ENCODE data around the gene NT5C.

Gene NT5C

GRCh38 chr17:75118307-75118706 is 13.2 kb downstream of the NT5C start:
- no peak for DNase-seq (ENCODE audit: extremely low read depth in 1 of 2, low read depth in 1 of 2)

GRCh38 chr17:75116737-75117136 is 14.8 kb downstream of the NT5C start:
- DNase-seq (ENCODE audit: extremely low read depth in 1 of 2, low read depth in 1 of 2): no peak

GRCh38 chr17:75115555-75115954 is 16.0 kb downstream of the NT5C start:
- DNase-seq (ENCODE audit: extremely low read depth in 1 of 2, low read depth in 1 of 2): no peak

DNA sequence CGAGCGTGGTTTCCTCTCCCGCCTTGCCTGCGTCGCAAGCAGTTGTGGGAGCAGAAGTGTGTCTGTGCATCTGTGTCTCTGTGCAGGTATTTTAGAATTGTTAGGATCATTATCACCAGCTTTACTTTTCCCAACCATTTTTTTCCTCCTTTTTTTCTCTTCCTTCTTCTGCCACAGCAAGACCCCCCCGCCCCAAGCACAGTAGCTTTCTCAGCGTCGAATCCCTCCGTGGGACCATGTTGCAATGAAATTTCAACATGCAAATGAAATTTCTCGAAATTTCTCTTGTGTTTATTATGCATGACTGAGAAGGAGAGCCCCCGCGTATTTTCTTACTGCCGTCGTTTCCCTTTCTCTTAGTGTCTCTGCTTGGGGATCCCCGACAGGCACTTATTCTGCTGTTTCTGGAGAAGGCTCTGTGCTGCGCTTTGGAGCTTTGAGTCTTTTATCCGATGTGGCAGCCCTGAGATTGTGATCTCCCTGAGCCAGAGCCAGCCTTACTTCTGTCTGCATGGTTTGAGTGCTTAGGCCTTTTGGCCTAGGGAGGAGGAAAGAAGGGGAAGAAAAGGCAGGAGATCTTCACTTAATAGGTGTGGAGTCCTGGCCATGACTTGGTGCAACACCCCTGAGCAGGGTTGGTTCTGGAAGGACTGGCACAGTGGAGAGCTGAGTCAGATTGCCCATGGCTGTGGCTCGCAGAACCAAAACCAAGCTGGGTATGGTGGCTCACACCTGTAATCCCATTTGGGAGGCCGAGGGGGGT is 16.8 kb downstream of the NT5C start:
- no peak for DNase-seq (ENCODE audit: extremely low read depth in 1 of 2, low read depth in 1 of 2)

DNA sequence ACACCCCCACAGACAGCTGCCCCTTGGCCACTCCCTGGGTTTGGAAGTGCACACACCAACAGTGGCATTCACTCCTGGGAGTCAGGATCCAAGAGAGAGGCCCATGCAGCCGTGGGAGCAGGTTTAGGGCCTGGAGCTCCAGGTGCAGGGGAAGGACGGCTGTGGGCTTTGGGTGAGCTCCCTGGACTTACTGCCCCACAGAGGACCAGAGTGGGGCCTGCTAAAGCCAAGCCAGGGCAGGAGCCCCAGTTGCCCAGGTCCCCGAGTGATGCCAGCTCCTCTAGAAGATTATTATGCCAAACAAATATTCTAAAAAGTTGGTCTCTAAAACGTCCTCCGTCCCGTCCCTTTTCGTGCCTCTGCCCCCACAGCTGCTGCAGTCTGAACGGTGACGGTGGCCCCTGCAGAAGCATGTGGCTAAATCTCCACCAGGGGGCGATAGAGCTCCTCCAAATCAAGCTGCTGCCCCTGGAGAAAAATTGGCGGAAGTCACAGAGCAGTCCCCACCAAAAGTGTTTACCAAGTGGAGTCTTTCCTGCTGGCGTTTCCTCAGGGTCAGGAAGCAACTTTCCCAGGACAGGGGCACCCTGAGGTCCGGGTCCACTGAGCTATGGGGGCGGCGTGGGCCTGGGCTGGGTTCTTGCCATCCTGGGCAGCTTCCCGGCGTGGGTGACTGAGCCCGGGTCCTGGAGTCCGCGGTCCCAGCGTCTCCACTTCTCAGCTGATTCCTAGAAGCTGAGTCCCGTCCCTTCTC is 17.6 kb downstream of the NT5C start:
- peak; percentile 64 to 86 for DNase-seq (ENCODE audit: extremely low read depth in 1 of 2, low read depth in 1 of 2)

- DNase-seq (ENCODE audit: extremely low read depth in 1 of 2, low read depth in 1 of 2): no peak
These were observed 19.7 kb downstream of the NT5C start for GRCh38 chr17:75111777-75112335.

DNA sequence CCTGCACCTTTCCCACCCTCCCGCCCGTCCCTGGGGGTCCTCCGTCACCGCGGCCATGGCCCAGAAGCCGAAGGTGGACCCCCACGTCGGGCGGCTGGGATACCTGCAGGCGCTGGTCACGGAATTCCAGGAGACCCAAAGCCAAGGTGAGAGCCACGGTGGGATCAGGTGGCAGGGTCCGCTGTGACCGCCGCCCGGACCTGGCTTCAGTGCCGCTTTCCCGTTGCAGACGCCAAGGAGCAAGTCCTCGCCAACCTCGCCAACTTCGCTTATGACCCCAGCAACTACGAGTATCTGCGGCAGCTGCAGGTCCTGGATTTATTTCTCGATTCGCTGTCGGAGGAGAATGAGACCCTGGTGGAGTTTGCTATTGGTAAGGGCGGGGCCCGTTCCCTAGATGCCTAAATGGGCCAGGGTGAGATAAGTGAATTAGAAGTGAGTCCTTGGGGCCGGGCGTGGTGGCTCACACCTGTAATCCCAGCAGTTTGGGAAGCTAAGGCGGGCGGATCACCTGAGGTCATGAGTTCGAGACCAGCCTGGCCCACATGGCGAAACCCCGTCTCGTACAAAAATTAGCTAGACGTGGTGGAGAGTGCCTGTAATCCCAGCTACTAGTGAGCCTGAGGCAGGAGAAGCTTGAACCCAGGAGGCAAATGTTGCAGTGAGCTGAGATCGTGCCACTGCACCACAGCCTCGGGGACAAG is 21.2 kb downstream of the NT5C start:
- no peak for DNase-seq (ENCODE audit: extremely low read depth in 1 of 2, low read depth in 1 of 2)

- DNase-seq (ENCODE audit: extremely low read depth in 1 of 2, low read depth in 1 of 2): peak; percentile 88
These were observed 21.9 kb downstream of the NT5C start, which contains the start of gene ARMC7 for GRCh38 chr17:75109407-75110233. Gene ARMC7 (plus strand): TSS chr17:75109969. CDS start chr17:75110289, 320 bp downstream.

DNA sequence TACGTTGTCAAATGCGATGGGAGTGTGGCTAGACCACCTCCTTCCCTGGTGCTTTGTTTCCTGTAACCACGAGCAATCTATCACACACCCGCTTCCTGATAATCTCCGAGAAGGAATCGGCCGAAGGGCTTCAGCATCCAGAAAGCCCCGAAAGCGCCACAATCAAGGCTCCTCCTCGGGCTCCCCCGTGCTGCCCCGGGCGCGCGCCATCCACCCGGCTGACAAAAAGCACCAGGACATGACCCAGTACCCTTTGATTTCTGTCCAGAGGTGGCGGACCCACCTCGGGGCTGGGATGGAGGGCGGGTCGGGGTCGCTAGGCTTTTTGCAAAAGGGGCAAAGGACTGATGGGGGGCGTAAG is 22.5 kb downstream of the NT5C start:
- DNase-seq (ENCODE audit: extremely low read depth in 1 of 2, low read depth in 1 of 2): no peak

DNA sequence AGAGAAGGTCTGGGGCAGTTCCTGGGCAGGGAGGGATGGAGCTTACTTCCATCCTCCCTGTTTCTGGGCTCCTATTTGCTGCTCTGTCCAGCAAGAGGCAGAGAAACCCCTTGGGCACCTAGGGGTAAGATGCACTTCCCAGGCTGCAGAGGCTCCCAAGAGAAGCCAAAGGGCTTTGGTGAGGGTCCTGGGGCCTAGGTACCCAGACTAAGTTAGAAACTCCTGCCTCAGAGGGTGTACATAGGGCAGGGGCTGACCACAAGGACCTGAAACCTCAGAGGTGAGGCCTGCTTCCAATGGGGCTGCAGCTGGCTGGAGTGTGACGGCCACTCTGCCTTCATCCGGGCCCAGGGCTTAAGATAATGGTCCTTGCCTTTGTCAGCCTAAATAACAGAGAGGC is 23.3 kb downstream of the NT5C start:
- no peak for DNase-seq (ENCODE audit: extremely low read depth in 1 of 2, low read depth in 1 of 2)

DNA sequence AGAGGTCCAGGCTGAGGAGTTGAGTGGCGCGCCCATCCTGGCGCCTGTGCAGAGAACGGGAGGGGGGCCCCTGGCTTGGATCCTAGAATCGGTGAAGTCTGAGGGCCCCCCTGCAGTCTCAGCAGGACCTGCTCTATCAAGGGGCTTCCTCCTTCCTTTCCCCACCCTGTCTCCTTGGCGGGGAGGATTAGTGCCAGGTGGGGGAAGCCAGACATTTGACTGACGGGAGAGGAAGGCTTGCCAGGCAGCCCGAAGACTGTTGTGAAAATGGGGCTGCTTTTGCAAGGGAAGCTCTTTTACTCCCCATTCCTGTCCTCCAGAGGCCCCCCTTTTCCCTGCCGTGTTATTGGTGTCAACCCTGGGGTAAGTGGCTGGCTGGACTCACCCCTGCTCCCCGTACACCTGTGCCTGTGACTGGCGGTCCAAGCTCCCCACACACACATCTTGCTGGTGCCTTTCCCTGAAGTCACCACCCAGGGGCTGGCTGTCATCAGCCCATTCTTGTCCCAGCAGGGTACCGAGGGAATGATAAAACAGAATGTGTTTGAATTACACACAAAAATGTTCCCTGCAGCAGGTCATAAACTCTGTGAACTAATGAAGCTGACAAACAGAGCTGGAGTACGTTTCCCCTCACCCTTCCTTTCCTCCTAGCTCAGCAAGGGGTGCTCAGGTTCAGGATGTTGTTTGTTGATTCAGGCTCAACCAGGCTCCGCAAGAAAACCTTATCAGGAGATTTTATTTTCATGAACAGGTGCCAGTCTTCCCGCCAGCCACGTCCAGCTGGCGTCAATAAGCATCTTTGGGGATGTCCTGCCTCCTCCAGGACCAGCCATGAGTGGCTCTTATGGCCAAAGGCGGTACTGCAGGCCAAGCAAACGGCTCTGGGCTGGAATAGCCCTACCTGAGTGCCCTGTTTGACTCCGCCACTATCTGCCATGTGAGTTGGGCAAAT is 26.1 kb downstream of the NT5C start:
- DNase-seq (ENCODE audit: extremely low read depth in 1 of 2, low read depth in 1 of 2): no peak

GRCh38 chr17:75103601-75104554 is 27.7 kb downstream of the NT5C start:
- no peak for DNase-seq (ENCODE audit: extremely low read depth in 1 of 2, low read depth in 1 of 2)

GRCh38 chr17:75102385-75102821 is 29.1 kb downstream of the NT5C start:
- no peak for DNase-seq (ENCODE audit: extremely low read depth in 1 of 2, low read depth in 1 of 2)

- DNase-seq (ENCODE audit: extremely low read depth in 1 of 2, low read depth in 1 of 2): no peak
These were observed 31.5 kb downstream of the NT5C start for GRCh38 chr17:75099881-75100595.

GRCh38 chr17:75098861-75099260 is 32.7 kb downstream of the NT5C start:
- no peak for DNase-seq (ENCODE audit: extremely low read depth in 1 of 2, low read depth in 1 of 2)

DNA sequence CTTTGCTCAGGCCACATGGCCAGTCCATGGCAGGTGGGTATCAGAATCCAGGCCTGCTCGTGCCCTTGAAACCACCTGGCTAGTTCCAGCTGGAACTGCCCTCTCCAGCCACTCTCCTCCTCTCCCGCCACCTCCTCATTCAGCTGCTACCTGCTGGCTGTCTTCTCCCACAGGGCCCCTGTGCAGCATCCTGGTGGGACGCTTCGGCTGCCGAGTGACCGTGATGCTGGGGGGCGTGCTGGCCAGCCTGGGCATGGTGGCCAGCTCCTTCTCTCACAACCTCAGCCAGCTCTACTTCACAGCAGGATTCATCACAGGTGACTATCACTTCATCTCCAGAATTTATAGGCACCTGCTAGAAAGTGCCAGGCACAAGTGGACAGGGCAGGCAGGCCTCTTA is 33.7 kb downstream of the NT5C start:
- DNase-seq (ENCODE audit: extremely low read depth in 1 of 2, low read depth in 1 of 2): no peak

DNA sequence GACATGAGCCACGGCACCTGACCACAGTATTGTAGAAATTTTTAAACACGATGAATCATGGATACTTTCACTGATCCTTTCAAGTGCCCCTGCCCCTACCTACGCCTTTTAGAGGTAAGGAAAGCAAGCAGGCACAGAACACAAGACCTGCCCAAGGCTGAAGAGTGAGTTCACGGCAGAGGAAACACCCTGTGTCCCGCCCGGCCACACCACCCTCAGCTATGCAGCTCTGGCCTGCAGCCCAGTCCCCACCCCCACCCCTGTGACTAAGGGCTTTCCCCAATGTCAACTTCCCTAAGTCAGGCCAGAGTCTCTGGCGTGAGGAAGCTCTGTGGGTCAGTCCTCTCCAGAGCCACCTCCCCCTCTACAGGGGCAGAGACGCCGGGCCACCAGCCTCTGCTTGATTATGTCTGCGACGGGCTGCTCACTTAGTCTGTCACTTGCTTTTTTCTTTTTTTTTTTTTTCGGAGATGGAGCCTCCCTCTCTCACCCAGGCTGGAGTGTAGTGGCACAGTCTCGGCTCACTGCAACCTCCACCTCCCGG is 35.4 kb downstream of the NT5C start:
- no peak for DNase-seq (ENCODE audit: extremely low read depth in 1 of 2, low read depth in 1 of 2)
